Stimulated activated CD4-positive, alpha-beta T cell treated with anti-CD3 and anti-CD28 coated beads, Interleukin-2, amount 100 ng/mL, for 4 hours (primary cell): ENCODE measurements around the gene NKAIN1.

Experiments
- DNase-seq: peaks from one replicate; pipeline ENCODE4 v3.0.0-alpha.2; 2020; ENCODE audit warnings: low read depth

NKAIN1 gene

GRCh38 chr1:31232689-31233088, 7.0 kb downstream of the NKAIN1 start:
- no peak for DNase-seq

GRCh38 chr1:31231802-31232201, 7.9 kb downstream of the NKAIN1 start:
- DNase-seq = no peak

DNA sequence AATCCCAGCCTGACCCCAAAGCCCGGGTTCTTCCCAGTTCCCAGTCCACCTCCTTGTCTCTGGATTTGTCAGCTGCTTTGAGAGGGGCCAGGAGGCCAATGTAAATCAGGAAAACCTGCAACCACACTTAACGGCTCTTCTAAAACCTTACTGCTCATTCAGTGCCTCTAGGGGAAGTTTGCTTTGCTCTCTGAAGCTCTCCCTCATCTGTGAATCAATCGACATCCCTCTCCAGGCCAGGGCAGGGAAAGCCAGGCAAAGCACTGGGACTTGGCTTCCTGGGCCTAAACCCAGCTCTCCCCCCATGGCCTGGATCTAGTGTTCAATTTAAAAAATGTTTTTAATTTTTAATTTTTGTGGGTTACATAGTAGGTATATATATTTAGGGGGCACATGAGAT, 9.3 kb downstream of the NKAIN1 start:
- no peak for DNase-seq

DNA sequence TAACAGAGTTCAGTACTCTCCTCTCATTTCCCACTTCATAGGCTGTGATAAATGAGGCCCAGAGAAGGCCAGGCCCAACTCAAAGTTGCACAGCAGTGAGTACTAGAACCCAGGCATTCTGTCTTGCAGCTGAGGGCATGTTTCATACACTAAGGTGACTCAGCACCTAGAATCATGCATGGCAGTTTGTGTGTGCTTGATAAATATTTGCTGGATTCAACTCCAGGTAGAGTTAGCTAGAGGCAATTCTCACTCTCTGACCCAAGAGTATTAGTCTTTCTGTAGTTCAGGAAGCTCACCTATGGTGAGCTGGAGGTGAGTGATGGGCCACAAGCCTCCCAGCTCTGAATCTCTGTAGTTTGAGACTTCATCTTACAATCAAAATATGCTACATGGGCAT, 10.7 kb downstream of the NKAIN1 start:
- no peak for DNase-seq

GRCh38 chr1:31227891-31228568, 11.7 kb downstream of the NKAIN1 start:
- no peak for DNase-seq

DNA sequence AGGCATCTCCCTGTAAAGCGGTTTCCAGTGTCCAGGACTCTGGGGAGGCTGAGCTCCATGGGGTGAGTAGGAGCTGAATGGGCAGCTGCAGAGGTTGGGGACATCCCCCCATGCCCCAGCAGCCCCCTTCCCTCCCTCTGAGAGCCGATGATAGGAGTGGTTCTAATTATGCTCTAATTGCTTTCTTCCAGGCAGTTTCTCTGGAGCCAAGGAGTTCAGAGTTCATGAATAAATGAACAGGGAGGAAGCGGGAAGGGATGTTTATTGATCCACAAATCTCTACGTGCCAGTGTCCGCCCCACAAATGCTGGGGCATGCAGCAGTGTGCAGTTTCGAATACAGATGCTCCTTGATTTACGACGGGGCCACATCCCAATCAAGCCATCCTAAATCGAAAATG, 15.6 kb downstream of the NKAIN1 start:
- DNase-seq = no peak

DNA sequence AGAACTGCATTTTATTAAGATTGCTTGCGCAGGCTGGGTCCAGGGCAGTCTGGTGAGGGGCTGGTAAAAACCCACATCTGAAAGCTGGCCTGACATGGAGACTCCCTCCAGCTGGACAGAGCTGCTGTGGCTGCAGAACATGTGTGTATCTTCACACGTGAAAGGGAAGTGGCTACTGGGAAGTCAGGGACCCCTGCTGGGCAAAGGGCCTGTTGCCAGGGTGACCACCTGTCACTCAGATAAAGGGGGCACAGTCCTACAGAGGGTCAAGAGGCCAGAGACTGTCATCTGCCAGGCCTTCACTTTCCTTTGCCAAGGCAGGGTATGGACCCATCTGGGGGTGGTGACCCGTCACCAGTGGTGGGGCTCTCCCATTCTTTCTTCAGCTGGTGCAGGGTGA, 17.5 kb downstream of the NKAIN1 start:
- DNase-seq = no peak

- no peak for DNase-seq
Measured at GRCh38 chr1:31221072-31221471, 18.6 kb downstream of the NKAIN1 start.

GRCh38 chr1:31219489-31219888, 20.2 kb downstream of the NKAIN1 start:
- DNase-seq = no peak

DNA sequence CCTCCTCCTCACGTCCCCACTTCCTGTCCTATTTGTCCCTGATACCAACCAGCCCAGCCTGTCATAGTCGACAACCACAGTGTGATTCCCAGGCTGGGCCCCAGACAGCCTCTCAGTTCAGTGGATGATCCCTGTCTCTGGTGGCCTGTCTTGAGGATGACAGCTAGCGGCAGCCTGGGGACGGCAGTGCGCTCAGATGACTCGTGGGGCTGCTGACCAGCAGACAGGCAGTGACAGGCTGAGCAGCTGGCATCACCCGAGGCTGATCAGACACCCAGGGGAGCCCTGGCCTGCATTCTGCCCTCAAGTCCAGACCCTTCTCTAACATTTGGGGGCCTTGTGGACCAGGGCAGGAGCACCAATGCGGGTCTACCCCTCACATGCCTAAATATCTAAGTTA, 21.0 kb downstream of the NKAIN1 start:
- no peak for DNase-seq

DNA sequence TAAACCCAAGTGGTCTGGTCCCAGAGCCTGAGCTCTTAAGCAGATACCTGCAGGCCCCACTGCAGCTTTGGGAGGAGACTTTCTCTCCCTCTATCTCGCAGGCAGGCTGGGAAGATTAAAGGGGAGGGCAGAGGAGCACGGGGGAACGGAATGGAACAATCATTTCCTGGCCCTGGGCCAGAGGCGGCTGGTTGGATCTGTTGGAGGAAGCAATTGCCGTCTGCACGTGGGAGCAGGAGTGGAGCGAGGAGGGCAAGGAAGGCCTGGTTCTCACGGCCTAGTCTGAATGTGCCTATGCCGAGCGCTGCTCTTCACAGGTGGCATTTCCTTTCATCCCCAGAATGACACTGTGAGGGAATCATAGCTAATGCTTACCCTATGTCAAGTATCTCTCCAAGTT, 23.7 kb downstream of the NKAIN1 start:
- DNase-seq = no peak

DNA sequence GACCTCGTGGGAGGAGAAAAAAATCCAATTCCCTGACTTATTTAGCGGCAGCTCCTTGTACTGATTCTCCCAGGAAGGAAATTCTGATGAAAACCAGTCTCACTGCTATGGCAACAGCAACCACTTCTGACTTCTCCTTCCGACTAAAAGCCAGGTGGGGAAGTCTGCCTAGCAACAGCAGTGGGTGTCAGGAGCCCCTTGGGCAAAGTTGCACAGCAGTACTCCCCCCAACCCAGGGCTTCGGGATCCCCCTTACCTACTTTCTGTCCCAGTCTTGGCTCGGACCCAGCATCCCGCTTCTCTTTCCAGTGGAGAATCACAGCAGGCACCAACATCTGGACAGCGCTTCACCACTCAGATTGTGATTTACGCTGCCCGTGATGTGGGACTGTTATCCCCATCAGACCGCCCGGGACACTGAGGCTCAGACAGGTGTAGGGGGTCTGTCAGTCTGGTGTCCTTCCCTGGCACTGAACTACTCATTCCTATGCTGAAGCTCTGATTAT, 24.6 kb downstream of the NKAIN1 start:
- DNase-seq = no peak

- no peak for DNase-seq
Measured at GRCh38 chr1:31214316-31215064, 25.2 kb downstream of the NKAIN1 start.

DNA sequence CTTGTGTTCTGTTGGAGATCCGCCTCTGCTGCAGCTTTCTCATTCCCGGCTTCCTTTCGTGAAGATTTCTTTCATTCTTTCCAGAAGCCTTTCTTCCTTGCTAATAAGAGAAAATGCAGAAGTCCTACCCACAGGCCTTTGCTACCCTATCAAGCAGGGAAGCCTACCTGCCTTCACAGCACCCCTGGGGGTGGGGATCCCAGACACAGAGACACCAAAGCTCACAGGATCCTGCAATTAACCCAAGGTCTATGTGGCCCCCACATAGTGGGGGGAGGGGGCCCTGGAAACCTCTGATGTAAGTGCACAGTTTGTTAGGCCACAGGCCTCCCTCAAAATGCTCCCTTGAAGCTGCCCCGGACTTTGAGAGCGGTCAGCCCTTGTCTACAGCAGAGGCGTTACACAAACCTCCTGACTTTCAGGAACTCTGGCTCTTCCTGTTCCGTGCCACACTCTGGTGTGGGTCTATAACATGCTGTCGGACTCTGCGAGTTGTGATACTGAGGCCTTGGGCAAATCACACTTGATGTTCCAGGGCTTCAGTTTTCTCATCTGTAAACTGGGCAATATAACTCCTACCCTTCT, 31.2 kb downstream of the NKAIN1 start:
- DNase-seq = no peak

GRCh38 chr1:31207569-31207968, 32.1 kb downstream of the NKAIN1 start:
- no peak for DNase-seq

GRCh38 chr1:31207046-31207445, 32.6 kb downstream of the NKAIN1 start:
- DNase-seq = no peak

GRCh38 chr1:31203215-31203614, 36.5 kb downstream of the NKAIN1 start:
- no peak for DNase-seq

GRCh38 chr1:31201931-31202360, 37.7 kb downstream of the NKAIN1 start:
- no peak for DNase-seq

- DNase-seq = no peak
Measured at GRCh38 chr1:31199949-31200348, 39.7 kb downstream of the NKAIN1 start.

DNA sequence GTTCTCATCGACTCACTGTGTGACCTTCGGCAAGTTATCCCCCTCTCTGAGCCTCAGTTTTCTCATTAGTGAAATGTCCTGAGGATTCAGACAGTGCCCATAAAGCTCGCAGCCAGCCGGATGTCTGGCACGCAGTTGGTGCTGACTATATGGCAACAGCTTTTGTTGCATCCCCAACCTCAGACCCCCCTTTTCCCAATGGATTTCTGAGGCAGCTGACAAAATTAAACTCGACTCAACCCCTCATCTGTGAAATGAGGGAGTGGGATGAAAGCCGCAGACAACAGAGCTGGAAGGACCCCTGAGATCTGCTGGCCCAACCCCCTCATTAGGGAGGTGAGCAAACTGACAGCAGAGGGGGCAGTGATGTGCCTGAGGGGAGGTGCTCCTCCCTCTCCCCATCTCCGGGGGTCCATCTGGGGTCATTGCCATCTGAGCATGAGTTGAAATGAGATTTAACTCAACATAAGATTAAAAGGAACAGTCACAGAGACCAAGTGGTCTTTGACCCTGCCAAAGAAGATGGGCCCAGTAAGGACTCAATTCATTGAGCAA, 40.4 kb downstream of the NKAIN1 start:
- no peak for DNase-seq

GRCh38 chr1:31198600-31198999, 41.1 kb downstream of the NKAIN1 start:
- DNase-seq = no peak

GRCh38 chr1:31198150-31198549, 41.5 kb downstream of the NKAIN1 start:
- DNase-seq = no peak

- DNase-seq = no peak
Measured at GRCh38 chr1:31196685-31197084, 43.0 kb downstream of the NKAIN1 start.
